Neural cell (in vitro differentiated cells): Measurements from ENCODE around the gene IL22RA2. TPM values are rescaled to one million over a fixed set of nuclear protein-coding genes. Genes with fewer than 3 reads are reported as not detected.

Source experiments
- H2AFZ ChIP-seq: fragments of 200-600, 300-800 bp; sonication (generic), shearing (Covaris generic); 2 replicates; pipeline ENCODE4 v1.6.0; 2014; ENCODE audit warnings: low read depth, mild to moderate bottlenecking, antibody characterized with exemption, low read length, moderate library complexity
- H3F3A ChIP-seq: fragments of 200-600 bp; shearing (Covaris generic); 2 replicates; pipeline ENCODE4 v1.6.1; 2016; ENCODE audit warnings: mild to moderate bottlenecking, moderate library complexity, mixed read lengths, antibody characterized with exemption, low read length; ENCODE audit not compliant: insufficient read depth, poor library complexity, severe bottlenecking
- H3K27ac ChIP-seq: fragments of 200-600, 300-800 bp; sonication (generic), shearing (Covaris generic); 2 replicates; pipeline ENCODE4 v1.5.1; 2014; ENCODE audit warnings: mild to moderate bottlenecking, low read length, moderate library complexity
- H3K27me3 ChIP-seq: fragments of 300-800, 200-600 bp; sonication (generic), shearing (Covaris generic); 2 replicates; pipeline ENCODE4 v1.6.0; 2014; ENCODE audit warnings: mild to moderate bottlenecking, low read depth, low read length, moderate library complexity; ENCODE audit not compliant: insufficient read depth
- H3K36me3 ChIP-seq: fragments of 300-800, 200-600 bp; sonication (generic), shearing (Covaris generic); 2 replicates; pipeline ENCODE4 v1.5.1; 2014; ENCODE audit warnings: mild to moderate bottlenecking, antibody characterized with exemption, low read length, moderate library complexity; ENCODE audit not compliant: insufficient read depth
- H3K4me2 ChIP-seq: fragments of 300-800, 200-600 bp; sonication (generic), shearing (Covaris generic); 2 replicates; pipeline ENCODE4 v1.6.0; 2014; ENCODE audit warnings: mild to moderate bottlenecking, low read length
- H3K4me3 ChIP-seq: fragments of 300-800, 200-600 bp; sonication (generic), shearing (Covaris generic); 2 replicates; pipeline ENCODE4 v1.5.1; 2014; ENCODE audit warnings: mild to moderate bottlenecking, low read length, moderate library complexity
- H3K79me2 ChIP-seq: fragments of 200-600 bp; shearing (Covaris generic); replicated peaks from 2 replicates; pipeline ENCODE4 v1.6.0; 2014; ENCODE audit warnings: mild to moderate bottlenecking, low read length, moderate library complexity; ENCODE audit not compliant: insufficient read depth
- H3K9ac ChIP-seq: fragments of 300-800, 200-600 bp; sonication (generic), shearing (Covaris generic); 2 replicates; pipeline ENCODE4 v1.6.1; 2016; ENCODE audit warnings: mild to moderate bottlenecking, low read length, mixed read lengths
- H3K9me2 ChIP-seq: fragments of 200-600 bp; shearing (Covaris generic); 2 replicates; pipeline ENCODE4 v1.6.1; 2016; ENCODE audit warnings: mild to moderate bottlenecking, low read length, mixed read lengths; ENCODE audit not compliant: insufficient read depth
- H3K9me3 ChIP-seq: fragments of 200-600, 300-800 bp; sonication (generic), shearing (Covaris generic); 2 replicates; pipeline ENCODE4 v1.6.1; 2016; ENCODE audit warnings: mild to moderate bottlenecking, mixed run types, low read length, moderate library complexity, mixed read lengths
- H4K20me1 ChIP-seq: fragments of 200-600 bp; shearing (Covaris generic); 2 replicates; pipeline ENCODE4 v1.6.1; 2016; ENCODE audit warnings: mild to moderate bottlenecking, mixed run types; ENCODE audit not compliant: insufficient read depth
- EP300 ChIP-seq: fragments of 450-650 bp; conservative IDR thresholded peaks from 2 replicates; pipeline ENCODE4 v1.6.1; 2014; ENCODE audit warnings: antibody characterized with exemption, mild to moderate bottlenecking, moderate library complexity; ENCODE audit not compliant: poor library complexity, severe bottlenecking
- EZH2 ChIP-seq: fragments of 200-600, 300-800 bp; shearing (Covaris generic), sonication (generic); IDR thresholded peaks from 2 replicates; pipeline ENCODE4 v1.6.1; 2014; ENCODE audit warnings: antibody characterized with exemption, low read length, borderline replicate concordance, mild to moderate bottlenecking; ENCODE audit not compliant: insufficient read depth, poor library complexity, severe bottlenecking
- MXI1 ChIP-seq: fragments of 450-650 bp; conservative IDR thresholded peaks from 2 replicates; pipeline ENCODE4 v1.6.1; 2014; ENCODE audit warnings: antibody characterized with exemption, mild to moderate bottlenecking; ENCODE audit not compliant: poor library complexity, severe bottlenecking
- POLR2AphosphoS5 ChIP-seq: IDR thresholded peaks from 2 replicates; pipeline ENCODE4 v1.6.1; 2012
- RAD21 ChIP-seq: fragments of 450-650 bp; conservative IDR thresholded peaks from 2 replicates; pipeline ENCODE4 v1.6.1; 2014; ENCODE audit warnings: antibody characterized with exemption, mild to moderate bottlenecking, moderate library complexity
- SMC3 ChIP-seq: fragments of 450-650 bp; conservative IDR thresholded peaks from 2 replicates; pipeline ENCODE4 v1.6.1; 2014; ENCODE audit warnings: antibody characterized with exemption, mild to moderate bottlenecking, moderate library complexity; ENCODE audit not compliant: poor library complexity
- TAF1 ChIP-seq: IDR thresholded peaks from 2 replicates; pipeline ENCODE4 v1.6.1; 2012; ENCODE audit warnings: low read depth
- polyA plus RNA-seq: library from polyadenylated mRNA; depleted of rRNA; stranded (reverse); fragments of >200 nt; gene quantifications from 2 replicates; pipeline ENCODE4 v1.2.3, GENCODE V29; 2014
- TF ChIP-seq, protein P1 (sequence below): IDR thresholded peaks from 2 replicates; pipeline ENCODE4 v1.6.1; 2012; ENCODE audit warnings: borderline replicate concordance
- TF ChIP-seq, protein P2 (sequence below): fragments of 450-650 bp; IDR thresholded peaks from 2 replicates; pipeline ENCODE4 v1.5.1; 2014; ENCODE audit warnings: antibody characterized with exemption, mild to moderate bottlenecking, moderate library complexity; ENCODE audit not compliant: poor library complexity, severe bottlenecking

Gene IL22RA2
- polyA plus RNA-seq, 1 donor from 2014 or later = not detected

DNA sequence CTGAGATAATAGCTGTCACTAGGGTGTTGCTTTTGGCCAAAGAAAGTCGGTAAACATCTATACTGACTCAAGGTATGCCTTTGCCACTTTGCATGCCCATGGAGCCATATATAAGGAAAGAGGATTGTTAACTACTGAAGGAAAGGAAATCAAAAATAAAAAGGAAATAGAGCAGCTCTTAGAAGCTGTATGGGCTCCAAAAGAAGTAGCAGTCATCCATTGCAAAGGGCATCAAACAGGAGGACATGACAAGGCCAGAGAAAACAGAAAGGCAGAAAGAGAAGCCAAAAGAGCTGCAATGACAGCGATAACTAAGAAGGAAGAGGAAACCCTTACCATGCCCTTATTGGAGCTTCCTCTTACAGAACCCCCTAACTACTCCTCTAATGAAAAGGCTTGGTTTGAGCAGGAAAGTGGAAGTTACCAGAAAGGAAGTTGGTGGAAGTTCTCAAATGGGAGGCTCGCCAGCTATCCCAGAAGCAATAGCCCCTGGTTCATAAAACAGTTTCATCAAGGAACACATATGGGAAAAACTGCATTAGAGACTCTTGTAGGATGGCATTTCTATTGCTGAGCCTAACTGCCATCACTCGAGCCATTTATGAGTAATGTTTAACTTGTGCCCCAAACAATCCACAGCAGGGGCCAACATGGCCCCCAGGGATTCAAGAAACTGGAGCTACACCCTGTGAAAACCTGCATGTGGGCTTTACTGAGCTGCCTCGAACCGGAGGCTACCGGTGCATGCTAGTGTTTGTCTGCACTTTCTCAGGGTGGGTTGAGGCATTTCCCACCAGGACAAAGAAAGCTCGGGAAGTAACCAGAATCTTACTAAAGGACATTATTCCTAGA lies 7.0 kb downstream of the IL22RA2 start:
- Histone ChIP-seq H3K9me3 (no peaks in the 10 kb centered on the region), H4K20me1 (no peaks in the 10 kb centered on the region), H3K4me2 (no peak overlapping the region), H3K9ac (no peak overlapping the region), H3F3A (no peaks in the 10 kb centered on the region), H3K27ac (no peak overlapping the region), H3K9me2 (no peaks in the 10 kb centered on the region), H3K27me3 (no peaks in the 10 kb centered on the region), H3K79me2 (no peaks in the 10 kb centered on the region), H2AFZ (no peak overlapping the region), H3K4me3 (no peak overlapping the region), H3K36me3 (no peaks in the 10 kb centered on the region)
- no peak for TF ChIP-seq EP300
- no peak for TF ChIP-seq EZH2

DNA sequence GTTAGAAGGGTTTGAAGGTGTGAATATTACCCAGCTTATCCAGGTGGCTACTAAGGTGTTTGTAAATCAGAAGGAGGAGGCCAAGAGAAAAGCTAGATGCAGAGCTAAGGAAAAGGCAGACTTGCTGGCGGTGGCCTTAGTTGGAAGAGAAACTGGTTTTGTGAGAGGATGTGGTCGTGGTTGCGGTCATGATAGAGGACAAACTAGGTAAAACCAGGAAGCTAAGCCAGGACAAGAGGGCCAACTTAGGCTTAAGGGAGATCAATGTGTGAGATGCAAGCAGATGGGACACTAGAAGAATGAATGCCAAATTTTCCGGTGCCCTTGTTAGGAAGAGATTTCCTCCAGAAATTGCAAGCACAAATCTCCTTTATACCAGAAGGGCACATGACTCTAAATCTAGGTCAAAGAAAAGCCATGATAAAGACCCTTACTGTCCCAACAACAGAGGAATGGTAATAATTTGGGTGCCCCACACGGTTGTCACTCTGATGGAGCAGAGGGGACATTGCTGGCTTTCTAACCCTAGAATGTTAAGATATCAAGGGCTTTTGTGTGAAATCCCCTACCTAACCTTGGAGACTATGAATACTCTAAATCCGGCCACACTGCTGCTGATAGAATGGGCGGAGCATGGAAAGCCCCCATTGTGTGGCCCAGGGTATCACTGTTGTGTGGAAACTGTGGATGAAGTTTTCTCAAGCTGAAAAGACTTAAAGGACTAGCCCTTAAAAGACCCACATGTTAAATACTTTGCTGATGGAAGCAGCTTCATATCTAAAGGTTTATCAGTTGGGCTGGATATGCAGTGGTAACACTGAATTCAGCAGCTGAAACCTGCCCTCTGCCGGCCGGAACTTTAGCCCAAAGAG lies 7.8 kb downstream of the IL22RA2 start:
- H3F3A ChIP-seq = no peaks in the 10 kb centered on the region
- H3K9me2 ChIP-seq = no peaks in the 10 kb centered on the region
- no peak overlapping the region for H2AFZ ChIP-seq
- H3K4me3 ChIP-seq = no peak overlapping the region
- H3K27ac ChIP-seq = no peak overlapping the region
- no peaks in the 10 kb centered on the region for H3K9me3 ChIP-seq
- no peak overlapping the region for H3K9ac ChIP-seq
- no peaks in the 10 kb centered on the region for H3K27me3 ChIP-seq
- TF ChIP-seq TAF1 (no peak), RAD21 (no peak), POLR2AphosphoS5 (no peak), SMC3 (no peak), EP300 (no peak), MXI1 (no peak), EZH2 (no peak)
- TF ChIP-seq, protein P1, sequence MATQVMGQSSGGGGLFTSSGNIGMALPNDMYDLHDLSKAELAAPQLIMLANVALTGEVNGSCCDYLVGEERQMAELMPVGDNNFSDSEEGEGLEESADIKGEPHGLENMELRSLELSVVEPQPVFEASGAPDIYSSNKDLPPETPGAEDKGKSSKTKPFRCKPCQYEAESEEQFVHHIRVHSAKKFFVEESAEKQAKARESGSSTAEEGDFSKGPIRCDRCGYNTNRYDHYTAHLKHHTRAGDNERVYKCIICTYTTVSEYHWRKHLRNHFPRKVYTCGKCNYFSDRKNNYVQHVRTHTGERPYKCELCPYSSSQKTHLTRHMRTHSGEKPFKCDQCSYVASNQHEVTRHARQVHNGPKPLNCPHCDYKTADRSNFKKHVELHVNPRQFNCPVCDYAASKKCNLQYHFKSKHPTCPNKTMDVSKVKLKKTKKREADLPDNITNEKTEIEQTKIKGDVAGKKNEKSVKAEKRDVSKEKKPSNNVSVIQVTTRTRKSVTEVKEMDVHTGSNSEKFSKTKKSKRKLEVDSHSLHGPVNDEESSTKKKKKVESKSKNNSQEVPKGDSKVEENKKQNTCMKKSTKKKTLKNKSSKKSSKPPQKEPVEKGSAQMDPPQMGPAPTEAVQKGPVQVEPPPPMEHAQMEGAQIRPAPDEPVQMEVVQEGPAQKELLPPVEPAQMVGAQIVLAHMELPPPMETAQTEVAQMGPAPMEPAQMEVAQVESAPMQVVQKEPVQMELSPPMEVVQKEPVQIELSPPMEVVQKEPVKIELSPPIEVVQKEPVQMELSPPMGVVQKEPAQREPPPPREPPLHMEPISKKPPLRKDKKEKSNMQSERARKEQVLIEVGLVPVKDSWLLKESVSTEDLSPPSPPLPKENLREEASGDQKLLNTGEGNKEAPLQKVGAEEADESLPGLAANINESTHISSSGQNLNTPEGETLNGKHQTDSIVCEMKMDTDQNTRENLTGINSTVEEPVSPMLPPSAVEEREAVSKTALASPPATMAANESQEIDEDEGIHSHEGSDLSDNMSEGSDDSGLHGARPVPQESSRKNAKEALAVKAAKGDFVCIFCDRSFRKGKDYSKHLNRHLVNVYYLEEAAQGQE = no peak
- TF ChIP-seq, protein P2, sequence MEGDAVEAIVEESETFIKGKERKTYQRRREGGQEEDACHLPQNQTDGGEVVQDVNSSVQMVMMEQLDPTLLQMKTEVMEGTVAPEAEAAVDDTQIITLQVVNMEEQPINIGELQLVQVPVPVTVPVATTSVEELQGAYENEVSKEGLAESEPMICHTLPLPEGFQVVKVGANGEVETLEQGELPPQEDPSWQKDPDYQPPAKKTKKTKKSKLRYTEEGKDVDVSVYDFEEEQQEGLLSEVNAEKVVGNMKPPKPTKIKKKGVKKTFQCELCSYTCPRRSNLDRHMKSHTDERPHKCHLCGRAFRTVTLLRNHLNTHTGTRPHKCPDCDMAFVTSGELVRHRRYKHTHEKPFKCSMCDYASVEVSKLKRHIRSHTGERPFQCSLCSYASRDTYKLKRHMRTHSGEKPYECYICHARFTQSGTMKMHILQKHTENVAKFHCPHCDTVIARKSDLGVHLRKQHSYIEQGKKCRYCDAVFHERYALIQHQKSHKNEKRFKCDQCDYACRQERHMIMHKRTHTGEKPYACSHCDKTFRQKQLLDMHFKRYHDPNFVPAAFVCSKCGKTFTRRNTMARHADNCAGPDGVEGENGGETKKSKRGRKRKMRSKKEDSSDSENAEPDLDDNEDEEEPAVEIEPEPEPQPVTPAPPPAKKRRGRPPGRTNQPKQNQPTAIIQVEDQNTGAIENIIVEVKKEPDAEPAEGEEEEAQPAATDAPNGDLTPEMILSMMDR = no peak
- H3K36me3 ChIP-seq = no peaks in the 10 kb centered on the region
- H4K20me1 ChIP-seq = no peaks in the 10 kb centered on the region
- H3K4me2 ChIP-seq = no peak overlapping the region
- H3K79me2 ChIP-seq = no peaks in the 10 kb centered on the region
